Inflammatory macrophage treated with lipopolysaccharide for 4 hours (primary cell): ENCODE measurements around the gene PLPP7.
"Not testable (repeated sequence)": the region's sequence is repeated elsewhere in the genome, so short reads cannot be mapped to it uniquely, and the experiment has no call there.

Experiments
- DNase-seq: peaks from one replicate; pipeline ENCODE4 v3.0.0-alpha.2; 2020

The PLPP7 gene

GRCh38 chr9:131307974-131308373, 18.5 kb downstream of the PLPP7 start:
- no peak for DNase-seq

DNA sequence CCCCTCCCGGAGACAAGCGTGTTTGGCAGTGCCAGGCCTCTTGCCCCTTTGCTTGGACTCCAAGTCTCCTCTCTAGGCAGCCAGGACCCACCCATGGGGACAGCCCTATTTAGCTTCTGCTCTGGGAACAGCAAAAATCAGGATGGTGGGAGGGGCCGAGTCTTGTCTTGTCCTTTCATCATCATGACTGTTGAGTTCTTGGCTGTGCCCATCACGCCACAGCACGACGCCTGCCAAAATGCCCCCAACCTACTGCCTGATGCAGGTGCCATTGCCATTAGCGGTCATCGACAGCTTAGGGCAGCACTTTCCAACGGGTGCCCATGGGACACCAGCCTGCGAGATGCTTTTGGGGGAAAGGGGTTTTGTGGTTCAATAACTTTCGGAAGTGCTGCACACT, 18.9 kb downstream of the PLPP7 start:
- no peak for DNase-seq

GRCh38 chr9:131308906-131309529, 19.5 kb downstream of the PLPP7 start:
- DNase-seq: no peak

DNA sequence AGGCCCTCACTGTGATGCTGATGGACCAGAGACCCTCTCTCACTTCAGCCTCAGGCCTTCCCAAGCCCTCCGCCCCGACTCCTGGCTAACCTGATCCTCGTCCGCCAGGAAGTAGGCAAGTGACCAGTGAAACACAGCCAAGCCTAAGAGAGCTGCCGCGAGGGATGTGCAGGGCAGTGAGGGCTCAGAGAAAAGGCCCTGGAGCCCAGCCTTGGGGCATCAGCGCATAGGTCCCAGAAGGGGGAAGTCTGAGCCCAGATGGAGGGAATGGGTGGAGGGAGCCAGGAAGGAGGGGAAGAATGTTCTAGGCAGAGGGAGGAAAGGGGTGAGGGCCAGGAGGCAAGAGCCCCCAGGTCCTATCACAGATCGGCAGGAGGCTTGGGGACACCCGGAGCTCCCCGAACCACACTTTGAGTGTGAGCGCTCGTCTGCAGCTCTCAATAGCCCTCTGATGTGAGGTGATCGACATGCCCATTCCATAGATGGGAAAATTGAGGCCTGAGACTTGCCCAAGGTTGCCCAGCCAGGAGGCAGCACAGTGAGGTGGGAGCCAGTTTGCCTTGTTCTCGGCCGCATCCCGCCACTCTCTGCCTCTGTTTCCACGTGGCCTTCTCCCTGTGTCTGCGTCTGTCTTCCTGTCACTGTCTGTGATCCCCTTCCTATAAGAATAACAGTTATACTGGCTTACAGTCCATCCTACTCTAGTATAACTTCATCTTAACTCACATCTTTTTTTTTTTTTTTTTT, 20.2 kb downstream of the PLPP7 start:
- DNase-seq: no peak

GRCh38 chr9:131310833-131311554, 21.5 kb downstream of the PLPP7 start:
- no peak for DNase-seq

DNA sequence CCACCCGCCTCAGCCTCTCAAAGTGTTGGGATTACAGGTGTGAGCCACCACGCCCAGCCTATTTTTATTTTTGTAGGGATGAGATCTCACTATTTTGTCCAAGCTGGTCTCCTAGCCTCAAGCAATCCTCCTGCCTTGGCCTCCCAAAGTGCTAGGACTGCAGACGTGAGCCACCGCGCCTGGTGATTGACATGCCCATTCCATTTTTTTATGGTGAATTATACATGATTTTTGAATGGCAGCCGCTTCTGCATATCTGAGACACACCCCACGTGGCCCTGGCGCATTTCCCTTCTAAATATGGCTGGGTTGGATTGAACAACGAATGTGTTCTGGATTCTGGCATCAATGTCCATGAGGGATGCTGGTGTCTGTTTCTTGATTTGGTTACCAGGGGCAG, 22.7 kb downstream of the PLPP7 start:
- DNase-seq: no peak

DNA sequence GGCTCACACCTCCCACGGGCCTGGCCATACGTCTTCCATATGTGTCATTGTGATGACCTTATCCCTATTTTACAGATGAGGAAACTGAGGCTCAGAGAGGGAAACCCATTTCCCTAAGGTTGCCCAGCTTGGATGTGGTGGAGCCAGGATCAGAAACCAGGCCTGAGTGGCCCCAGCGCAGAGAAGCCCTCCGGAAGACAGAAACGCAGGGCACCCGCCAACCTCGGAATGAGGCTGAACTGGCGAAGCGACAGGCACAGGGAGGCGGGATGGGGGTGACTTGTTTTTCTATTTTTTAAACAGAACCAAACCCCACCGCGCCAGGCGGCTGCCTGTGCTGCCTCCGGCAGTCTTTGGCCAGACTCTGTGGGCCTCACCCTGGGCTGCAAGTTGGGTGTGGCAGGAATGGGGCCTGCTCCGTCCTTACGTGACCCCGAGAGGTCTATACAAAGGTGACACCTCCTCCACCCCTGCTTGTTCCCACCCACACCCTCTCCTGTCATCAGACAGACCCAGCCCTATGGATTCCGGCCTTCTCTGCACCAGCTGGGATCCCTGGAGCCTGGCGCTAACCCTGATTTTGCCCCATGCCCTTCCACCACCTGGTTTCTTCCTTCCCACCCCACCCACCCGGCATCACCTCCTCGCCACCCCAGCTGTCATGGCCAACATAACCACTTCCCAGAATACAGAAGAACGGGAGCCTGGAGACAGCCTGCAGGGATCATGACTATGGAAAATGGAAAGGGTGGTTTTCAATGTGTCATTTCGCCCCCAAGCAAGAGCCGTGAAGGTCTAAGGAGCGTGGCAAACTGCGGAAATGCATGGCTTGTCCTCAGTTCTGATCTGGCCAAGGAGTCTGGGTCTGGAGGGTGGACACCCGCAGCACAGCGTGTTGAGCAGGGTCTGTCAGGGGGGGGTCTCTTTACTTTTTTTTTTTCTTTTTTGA, 23.6 kb downstream of the PLPP7 start:
- no peak for DNase-seq

DNA sequence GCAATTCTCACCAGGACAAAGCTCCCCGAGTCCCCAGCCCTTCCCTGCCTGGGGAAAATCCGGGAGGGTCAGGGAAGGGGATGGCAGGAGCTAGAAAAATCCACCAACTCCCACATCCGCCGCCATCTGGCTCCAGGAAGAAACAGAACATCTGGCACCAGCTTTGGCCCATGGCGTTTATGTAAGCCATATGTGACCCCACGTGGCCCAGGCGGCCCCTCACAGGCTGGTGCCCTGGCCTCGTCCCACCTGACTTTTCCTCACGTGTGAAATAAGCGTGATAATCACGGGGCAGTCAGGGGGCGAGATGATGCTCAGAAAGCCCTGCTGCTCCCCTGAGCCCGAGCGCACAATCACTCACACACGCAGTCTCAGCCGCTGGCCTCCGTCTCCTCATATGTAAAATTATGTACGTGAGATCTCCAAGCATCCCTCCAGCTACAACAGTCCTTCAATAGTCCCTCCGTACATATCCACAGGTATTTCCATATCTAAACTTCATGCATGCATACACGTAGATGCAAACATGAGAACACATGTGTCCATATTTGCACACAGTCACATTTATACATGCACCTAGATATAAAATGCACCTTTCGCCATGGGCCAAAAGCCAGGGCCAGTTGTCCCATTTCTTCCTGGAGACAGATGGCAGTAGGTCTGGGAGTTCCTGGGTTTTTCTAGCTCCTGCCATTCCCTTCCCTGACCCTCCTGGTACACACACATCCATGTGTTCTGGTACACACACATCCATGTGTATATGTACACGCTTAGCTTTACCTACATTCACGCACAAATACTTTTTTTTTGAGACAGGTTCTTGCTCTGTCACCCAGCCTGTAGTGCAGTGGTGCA, 28.9 kb downstream of the PLPP7 start:
- no peak for DNase-seq

DNA sequence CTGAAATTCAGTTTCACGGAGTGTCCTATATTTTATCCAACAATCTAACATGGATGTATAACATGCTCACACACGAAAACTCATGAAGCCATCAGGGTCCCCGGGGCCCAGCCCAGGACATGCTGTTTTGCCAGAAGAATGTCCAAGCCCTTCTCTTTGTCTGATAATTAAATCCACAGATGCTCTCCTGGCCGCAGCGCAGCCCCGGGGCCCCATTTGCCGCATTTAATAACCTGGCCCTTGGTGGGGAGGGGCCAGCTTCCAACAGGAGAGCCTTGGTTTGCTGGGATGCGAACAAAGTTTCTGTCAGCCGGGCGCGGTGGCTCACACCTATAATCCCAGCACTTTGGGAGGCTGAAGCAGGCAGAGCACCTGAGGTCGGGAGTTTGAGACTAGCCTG, 30.0 kb downstream of the PLPP7 start:
- DNase-seq: no peak

GRCh38 chr9:131320031-131320685, 30.6 kb downstream of the PLPP7 start:
- no peak for DNase-seq

GRCh38 chr9:131323629-131324028, 34.1 kb downstream of the PLPP7 start:
- no peak for DNase-seq

DNA sequence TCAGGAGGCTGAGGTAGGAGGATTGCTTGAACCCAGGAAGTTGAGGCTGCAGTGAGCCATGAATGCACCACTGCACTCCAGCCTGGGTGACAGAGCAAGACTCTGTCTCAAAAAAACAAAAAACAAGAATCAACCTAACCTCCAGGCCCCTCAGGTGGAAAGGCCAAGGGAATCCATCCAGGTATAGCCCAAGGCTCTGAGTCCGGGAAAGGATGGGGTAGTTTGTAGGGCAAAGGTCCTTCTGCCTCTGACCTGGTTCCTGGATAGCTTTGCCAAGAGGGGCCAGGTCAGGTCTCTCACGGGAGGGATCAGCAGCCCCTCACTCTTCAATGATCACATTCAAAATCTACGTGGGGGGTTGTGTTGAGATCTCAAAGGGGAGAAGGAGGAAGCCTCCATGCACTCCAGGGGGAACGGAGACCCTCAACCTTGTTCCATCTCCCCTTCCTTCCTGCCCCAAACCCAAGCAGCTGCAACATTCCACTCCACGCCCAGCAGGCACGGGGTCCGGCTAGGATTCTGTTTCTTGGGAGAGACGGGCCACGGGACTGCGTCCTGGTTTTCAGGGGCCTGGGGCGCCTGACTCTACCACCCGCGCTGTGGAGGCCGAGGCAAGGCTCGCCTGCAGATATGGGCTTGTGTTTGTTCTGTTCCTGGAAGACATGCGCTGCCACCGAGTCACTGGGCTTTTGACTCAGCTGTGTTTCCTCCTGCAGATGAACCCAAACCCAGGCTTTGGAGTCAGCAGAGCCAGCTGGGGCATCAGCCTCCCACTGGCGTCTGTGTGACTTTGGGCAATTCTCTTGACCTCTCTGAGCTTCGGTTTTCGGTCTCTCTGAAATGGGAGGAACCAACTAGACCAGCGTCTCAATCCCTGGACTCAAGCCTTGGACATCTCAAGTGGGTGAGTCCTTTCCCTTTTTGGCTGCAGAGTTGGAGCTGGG, 35.5 kb downstream of the PLPP7 start:
- no peak for DNase-seq

DNA sequence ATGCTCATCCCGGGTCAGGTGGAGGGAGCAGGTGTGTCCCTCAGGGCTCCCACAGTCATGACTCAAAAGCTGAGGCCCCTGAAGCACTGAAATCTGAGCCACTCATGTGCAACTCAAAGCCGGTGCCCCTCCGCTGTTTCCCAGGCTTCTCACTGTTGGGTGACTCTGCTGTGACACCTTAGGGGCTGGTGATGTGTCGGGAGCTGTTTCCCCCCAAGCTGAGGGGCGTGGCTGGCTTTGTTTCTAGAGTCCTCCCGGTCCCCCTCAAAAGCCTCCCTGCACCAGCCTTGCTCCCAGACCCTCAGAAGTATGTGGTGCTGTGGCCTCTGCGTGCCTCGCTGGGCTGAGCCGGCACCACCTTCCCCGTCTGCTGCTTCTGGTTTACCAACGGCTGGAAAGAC, 39.7 kb downstream of the PLPP7 start:
- no peak for DNase-seq

GRCh38 chr9:131330814-131331600, 41.5 kb downstream of the PLPP7 start:
- no peak for DNase-seq

- not testable (repeated sequence) for DNase-seq
Measured at GRCh38 chr9:131331996-131332395, 42.5 kb downstream of the PLPP7 start.

GRCh38 chr9:131333771-131334628, 44.5 kb downstream of the PLPP7 start:
- DNase-seq: no peak

DNA sequence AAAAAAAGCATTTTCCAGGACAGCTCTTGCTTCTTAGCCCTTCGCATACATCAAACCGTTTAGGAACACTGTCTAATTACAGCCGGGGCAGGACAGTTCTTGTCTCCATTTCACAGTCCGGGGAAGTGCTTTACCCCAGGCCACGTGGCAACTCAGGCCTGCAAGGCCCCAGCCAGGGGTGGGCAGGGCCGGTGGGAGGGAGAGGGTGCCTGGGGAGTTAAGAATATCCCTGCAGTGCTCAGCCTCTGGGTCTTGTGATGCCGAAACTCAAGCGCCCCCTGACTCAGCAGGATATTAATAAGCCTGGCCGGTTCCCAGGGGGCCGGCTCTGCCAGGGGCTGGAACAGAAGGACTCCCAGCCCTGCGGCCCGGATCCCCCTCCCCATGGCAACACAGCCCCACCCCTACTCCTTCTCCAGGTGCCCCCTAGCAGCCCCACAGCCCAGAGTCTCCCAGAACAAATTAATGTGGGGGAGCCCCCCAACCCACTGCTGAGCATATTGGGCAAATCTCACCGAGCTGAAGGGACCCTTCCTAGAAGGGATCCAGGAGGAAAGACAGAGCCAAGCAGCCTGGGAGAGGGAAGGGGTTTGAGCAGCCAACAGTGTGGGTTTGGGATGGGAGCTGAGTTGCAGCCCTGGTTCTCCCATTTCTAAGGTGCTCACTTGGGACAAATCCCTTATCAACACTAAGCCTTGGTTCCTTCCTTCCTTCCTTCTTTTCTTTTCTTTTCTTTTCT, 45.3 kb downstream of the PLPP7 start:
- DNase-seq: peak; percentile 1

DNA sequence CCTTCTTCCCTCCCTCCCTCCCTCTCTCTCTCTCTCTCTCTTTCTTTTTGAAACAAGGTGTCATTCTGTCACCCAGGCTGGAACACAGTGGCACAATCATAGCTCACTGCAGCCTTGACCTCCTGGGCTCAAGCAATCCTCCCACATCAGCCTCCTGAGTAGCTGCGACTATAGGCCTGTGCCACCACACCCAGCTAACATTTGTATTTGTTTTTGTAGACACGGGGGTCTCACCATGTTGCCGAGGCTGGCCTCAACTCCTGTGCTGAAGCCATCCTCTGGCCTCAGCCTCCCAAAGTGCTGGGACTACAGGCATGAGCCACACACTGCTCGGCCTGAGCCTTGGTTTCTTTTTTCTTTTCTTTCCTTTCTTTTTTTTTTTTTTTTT, 45.8 kb downstream of the PLPP7 start:
- no peak for DNase-seq
